Measurements from ENCODE around the gene RAB7A.

- TF ChIP-seq CTCF (IDR thresholded peaks at IDR 0.05; ENCODE audit: insufficient read depth, low read depth, low read length) (no peak), EZH2 (IDR thresholded peaks at IDR 0.05; ENCODE audit: insufficient read depth, low read length) (no peak)
Observed at GRCh38 chr3:128703561-128703960, 22.4 kb upstream of the RAB7A start.

All from astrocyte (in vitro differentiated cells and primary cell).